Ovary (tissue), 3 donors: Measurements from ENCODE around the gene ROMO1.

Experiments used
- EP300 ChIP-seq: sonication (generic); formaldehyde crosslinking; IDR thresholded peaks from one replicate; pipeline ENCODE4 v1.6.1; 2017; ENCODE audit warnings: antibody characterized with exemption
- POLR2A ChIP-seq: fragments of 450-650 bp; IDR thresholded peaks from one replicate; pipeline ENCODE4 v1.6.1; 2017; ENCODE audit warnings: antibody characterized with exemption, mild to moderate bottlenecking, moderate library complexity
- TF ChIP-seq, protein P1 (sequence below), 3 donors: fragments of 450-650 bp in 2 of 3; fragments of 200-600 bp in 1 of 3; IDR thresholded peaks; one replicate each; pipeline versions ENCODE4 v1.5.1 to v1.8.0; 2016 to 2022; ENCODE audit warnings: antibody characterized with exemption in 3 of 3, mild to moderate bottlenecking in 1 of 3
- donor health status: DM: no; HTN: no; CAD: no.

DNA sequence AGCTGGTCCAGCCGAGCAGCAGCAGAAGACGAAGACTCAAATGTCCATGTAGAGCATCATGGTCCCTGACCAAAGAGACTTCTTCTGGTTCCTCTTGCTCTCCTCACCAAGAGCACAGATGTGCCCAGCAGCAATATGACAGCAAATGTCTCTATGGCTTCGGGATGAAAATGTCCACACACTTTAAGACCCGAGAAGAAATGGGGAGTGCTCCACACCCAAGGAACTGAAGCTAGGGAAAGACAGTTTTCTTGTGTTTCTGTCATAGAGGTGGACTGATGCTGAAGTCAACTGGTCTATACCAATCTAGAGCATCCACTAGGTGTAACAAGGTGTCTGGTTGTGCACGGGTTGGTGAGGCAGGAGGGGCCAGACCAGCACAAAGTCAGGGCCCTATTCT, 30.0 kb upstream of the ROMO1 start:
- TF ChIP-seq, protein P1, sequence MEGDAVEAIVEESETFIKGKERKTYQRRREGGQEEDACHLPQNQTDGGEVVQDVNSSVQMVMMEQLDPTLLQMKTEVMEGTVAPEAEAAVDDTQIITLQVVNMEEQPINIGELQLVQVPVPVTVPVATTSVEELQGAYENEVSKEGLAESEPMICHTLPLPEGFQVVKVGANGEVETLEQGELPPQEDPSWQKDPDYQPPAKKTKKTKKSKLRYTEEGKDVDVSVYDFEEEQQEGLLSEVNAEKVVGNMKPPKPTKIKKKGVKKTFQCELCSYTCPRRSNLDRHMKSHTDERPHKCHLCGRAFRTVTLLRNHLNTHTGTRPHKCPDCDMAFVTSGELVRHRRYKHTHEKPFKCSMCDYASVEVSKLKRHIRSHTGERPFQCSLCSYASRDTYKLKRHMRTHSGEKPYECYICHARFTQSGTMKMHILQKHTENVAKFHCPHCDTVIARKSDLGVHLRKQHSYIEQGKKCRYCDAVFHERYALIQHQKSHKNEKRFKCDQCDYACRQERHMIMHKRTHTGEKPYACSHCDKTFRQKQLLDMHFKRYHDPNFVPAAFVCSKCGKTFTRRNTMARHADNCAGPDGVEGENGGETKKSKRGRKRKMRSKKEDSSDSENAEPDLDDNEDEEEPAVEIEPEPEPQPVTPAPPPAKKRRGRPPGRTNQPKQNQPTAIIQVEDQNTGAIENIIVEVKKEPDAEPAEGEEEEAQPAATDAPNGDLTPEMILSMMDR (IDR thresholded peaks at IDR 0.05) = no peak
- TF ChIP-seq EP300 (no peak), POLR2A (no peak)
